Measurements from ENCODE around the gene AFF2.
"Not testable (repeated sequence)": the region's sequence is repeated elsewhere in the genome, so short reads cannot be mapped to it uniquely, and the experiment has no call there.

The AFF2 gene

DNA sequence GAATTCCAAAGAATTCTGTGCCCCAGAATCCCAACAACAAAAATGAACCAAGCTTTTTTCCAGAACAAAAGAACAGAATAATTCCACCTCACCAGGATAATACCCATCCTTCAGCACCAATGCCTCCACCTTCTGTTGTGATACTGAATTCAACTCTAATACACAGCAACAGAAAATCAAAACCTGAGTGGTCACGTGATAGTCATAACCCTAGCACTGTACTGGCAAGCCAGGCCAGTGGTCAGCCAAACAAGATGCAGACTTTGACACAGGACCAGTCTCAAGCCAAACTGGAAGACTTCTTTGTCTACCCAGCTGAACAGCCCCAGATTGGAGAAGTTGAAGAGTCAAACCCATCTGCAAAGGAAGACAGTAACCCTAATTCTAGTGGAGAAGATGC, 161.6 kb downstream of the AFF2 start:
- no peak for DNase-seq
- H3K4me3 Mint-ChIP-seq, result no peak overlapping the region
- H3K27ac Mint-ChIP-seq, result no peak overlapping the region
- H3K36me3 Mint-ChIP-seq (ENCODE audit: low read depth), result no peaks in the 10 kb centered on the region
- H3K4me1 Mint-ChIP-seq, result peaks cover 9% of the 10 kb centered on the region
- no peak for ATAC-seq
- H3K27me3 Mint-ChIP-seq, result no peaks in the 10 kb centered on the region
- peaks cover 3% of the 10 kb centered on the region for H3K9me3 Mint-ChIP-seq

DNA sequence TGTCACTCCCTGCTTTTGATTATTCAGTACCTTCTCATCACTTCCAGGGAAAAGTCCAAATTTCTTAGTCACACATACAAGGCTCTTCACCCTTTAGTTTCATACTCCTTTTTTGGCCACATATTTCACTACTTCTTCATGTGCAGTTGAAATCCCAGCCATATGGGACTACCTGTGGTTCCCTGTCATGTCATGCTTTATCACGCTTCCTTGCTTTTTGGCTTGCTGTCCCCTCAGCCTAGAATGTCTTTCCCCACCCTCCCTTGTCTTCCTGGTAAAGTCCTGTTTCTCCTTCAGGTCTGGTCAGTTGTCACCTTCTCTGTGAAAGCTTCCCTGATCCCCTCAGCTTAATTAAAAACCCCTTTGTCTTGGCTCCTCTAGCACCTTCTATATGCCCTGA, 163.8 kb downstream of the AFF2 start:
- Mint-ChIP-seq H3K36me3 (ENCODE audit: low read depth) (peaks cover 7% of the 10 kb centered on the region), H3K9me3 (peaks cover 7% of the 10 kb centered on the region), H3K4me3 (no peak overlapping the region), H3K27ac (no peak overlapping the region), H3K4me1 (no peaks in the 10 kb centered on the region), H3K27me3 (no peaks in the 10 kb centered on the region)
- no peak for DNase-seq
- no peak for ATAC-seq

DNA sequence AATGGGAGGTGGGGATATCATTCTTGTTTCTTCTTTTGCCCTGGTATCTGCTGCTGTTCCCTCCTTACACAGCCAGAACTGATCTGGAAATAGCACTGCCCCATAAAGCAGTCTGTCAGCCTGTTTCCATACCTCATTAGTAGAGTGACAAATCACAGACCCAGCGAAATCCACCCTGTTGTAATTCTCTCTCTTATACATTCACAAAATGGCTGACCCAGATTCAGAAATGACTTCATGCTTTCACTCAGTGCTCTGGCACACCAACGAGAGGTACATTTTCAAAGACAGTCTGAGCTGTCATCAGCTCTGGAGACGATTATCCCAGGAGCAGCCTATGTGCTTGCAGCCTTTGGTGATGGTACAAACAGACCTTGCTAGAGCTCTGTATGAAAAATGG, 164.6 kb downstream of the AFF2 start:
- no peak for ATAC-seq
- Mint-ChIP-seq H3K27ac (no peak overlapping the region), H3K27me3 (no peaks in the 10 kb centered on the region), H3K9me3 (peaks cover 10% of the 10 kb centered on the region), H3K4me3 (no peak overlapping the region), H3K36me3 (ENCODE audit: low read depth) (peaks cover 10% of the 10 kb centered on the region), H3K4me1 (no peaks in the 10 kb centered on the region)
- no peak for DNase-seq

DNA sequence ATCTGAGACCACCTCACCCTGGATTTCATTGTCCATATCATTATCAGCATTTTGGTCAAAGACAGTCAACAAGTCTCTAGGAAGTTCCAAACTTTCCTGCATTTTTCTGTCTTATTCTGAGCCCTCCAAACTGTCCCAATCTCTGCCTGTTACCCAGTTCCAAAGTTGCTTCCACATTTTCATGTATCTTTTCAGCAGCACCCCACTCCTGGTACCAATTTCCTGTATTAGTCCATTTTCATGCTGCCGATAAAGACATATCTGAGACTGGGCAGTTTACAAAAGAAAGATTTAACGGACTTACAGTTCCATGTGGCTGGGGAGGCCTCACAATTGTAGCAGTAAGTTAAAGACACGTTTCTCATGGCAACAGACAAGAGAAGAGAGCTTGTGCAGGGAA, 168.8 kb downstream of the AFF2 start:
- Mint-ChIP-seq H3K9me3 (peaks cover 12% of the 10 kb centered on the region), H3K36me3 (ENCODE audit: low read depth) (peaks cover 10% of the 10 kb centered on the region)
- not testable (repeated sequence) for H3K4me1 Mint-ChIP-seq, H3K27me3 Mint-ChIP-seq, DNase-seq, H3K4me3 Mint-ChIP-seq, ATAC-seq, H3K27ac Mint-ChIP-seq

DNA sequence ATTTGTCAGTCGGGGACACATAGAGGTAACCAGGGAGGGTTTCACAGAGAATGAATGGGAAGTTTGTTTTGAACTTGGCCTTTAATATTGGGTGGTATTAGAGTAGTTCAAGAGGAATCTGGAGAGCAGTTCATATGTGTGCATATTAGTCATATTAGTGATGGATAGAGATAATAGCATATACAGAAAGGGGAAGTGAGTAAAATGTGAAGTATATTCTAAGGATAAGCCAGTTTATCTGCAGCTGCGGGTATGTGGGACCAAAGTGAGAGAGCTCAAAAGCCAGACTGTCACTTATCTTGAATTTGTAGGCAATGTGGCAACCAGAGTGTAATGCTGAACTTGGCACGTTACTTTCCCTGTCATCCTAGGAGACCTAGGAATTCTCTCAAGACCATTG, 169.9 kb downstream of the AFF2 start:
- Mint-ChIP-seq H3K4me1 (no peaks in the 10 kb centered on the region), H3K4me3 (no peak overlapping the region), H3K9me3 (peaks cover 12% of the 10 kb centered on the region), H3K36me3 (ENCODE audit: low read depth) (peaks cover 10% of the 10 kb centered on the region), H3K27me3 (no peaks in the 10 kb centered on the region), H3K27ac (no peak overlapping the region)
- DNase-seq, result no peak
- ATAC-seq, result no peak

DNA sequence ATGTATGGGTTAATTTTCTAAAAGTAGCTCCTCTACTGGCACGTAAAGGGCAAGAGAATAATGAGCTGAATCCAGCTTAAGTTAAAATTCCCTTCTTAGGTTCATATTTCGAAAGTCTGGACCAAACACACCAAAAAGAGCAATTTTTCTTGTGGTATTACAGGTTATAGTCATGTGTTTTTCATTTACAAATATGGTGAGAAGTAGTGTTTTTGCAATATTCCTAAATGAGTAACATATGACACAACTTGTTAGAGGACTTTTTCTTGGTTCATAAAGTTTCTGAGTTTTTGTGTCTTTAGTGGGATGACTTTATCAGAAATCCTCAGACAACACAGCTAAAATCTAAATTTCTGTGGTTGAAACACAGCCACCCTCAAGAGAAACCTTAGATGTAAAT, 172.1 kb downstream of the AFF2 start:
- Mint-ChIP-seq H3K27me3 (no peaks in the 10 kb centered on the region), H3K4me3 (no peak overlapping the region), H3K9me3 (peaks cover 6% of the 10 kb centered on the region), H3K36me3 (ENCODE audit: low read depth) (peaks cover 7% of the 10 kb centered on the region), H3K4me1 (no peaks in the 10 kb centered on the region), H3K27ac (no peak overlapping the region)
- ATAC-seq (no peak), DNase-seq (no peak)

DNA sequence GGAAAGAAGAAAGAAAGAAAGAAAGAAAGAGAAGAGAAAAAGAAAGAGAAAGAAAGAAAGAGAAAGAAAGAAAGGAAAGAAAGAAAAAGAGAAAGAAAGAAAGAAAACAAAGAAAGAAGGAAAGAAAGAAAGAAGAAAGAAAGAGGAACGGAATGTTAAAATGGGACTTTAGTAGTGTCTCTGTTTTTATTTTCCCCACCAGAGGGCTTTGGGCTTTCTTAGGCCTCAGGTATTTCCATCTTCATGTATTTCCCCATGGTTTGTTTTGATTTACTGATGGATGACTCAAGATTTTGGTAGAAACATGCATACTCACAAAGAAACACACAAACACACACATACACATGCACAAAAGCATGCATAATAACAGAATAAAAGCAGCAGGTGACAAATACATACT, 181.2 kb downstream of the AFF2 start:
- ATAC-seq (no peak), DNase-seq (no peak)
- no peaks in the 10 kb centered on the region for H3K9me3 Mint-ChIP-seq
- no peaks in the 10 kb centered on the region for H3K4me1 Mint-ChIP-seq
- no peaks in the 10 kb centered on the region for H3K36me3 Mint-ChIP-seq (ENCODE audit: low read depth)
- no peak overlapping the region for H3K4me3 Mint-ChIP-seq
- H3K27me3 Mint-ChIP-seq, result no peaks in the 10 kb centered on the region
- no peak overlapping the region for H3K27ac Mint-ChIP-seq

DNA sequence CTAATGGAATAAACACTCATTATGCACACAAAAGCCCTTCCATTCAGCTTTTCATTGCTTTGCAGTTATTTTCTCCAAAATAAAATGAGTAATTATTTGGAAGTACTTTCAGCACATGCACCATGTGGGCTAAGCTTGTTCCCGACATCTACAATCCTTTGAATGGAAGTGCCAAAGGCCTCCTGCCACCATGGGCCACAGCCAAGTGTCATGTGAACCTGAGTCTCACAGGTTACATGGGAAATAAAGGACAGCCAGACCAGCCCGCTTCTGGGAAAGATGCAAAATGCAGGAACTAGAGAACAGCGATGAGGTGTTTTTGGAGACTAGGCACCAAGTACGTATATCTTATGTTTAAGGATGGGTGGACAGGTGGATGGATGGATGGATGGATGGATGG, 181.8 kb downstream of the AFF2 start:
- Mint-ChIP-seq H3K9me3 (no peaks in the 10 kb centered on the region), H3K36me3 (ENCODE audit: low read depth) (no peaks in the 10 kb centered on the region), H3K27ac (no peak overlapping the region), H3K27me3 (no peaks in the 10 kb centered on the region), H3K4me1 (no peaks in the 10 kb centered on the region), H3K4me3 (no peak overlapping the region)
- DNase-seq (no peak), ATAC-seq (no peak)

DNA sequence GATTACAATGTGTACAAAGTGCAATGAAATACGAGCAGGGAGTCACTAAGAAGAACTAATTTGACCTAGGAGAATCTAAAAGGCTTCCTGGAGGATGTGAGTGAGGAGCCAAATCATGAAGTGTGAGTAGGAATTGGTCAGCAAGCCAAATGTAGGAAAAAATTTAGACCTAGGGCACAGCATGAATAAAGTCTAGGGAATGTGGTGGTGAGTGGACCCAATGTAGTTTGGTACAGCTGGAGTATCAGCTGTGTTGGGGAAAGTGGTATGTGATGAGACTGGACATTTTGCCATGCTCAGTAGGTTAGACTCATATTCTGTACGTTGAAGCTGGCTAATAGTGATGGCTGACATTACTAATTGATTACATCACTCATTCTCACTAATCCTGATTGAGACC, 191.0 kb downstream of the AFF2 start:
- Mint-ChIP-seq H3K4me3 (no peak overlapping the region), H3K27ac (no peak overlapping the region), H3K4me1 (no peaks in the 10 kb centered on the region), H3K9me3 (no peaks in the 10 kb centered on the region), H3K36me3 (ENCODE audit: low read depth) (no peaks in the 10 kb centered on the region), H3K27me3 (no peaks in the 10 kb centered on the region)
- DNase-seq, result no peak
- no peak for ATAC-seq

DNA sequence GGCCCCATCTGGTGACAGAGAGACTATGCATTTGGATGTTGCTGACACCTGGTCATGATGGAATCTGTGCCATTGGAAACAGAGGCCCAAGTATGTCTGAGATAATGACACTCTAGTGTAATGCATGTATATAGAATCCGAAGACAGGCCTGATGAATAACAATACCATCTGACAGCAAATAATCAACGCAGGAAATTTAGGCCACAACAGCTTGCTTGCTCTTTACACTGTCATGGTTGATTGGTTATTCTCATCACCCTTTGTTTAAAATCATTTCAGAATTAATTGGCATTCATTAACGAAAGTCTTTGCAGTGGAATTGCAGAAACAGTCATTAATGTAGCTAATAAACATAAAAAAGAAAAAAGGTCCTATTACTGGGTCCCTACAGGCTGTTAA, 194.8 kb downstream of the AFF2 start:
- Mint-ChIP-seq H3K27ac (no peak overlapping the region), H3K27me3 (no peaks in the 10 kb centered on the region), H3K36me3 (ENCODE audit: low read depth) (no peaks in the 10 kb centered on the region), H3K4me1 (no peaks in the 10 kb centered on the region), H3K9me3 (no peaks in the 10 kb centered on the region), H3K4me3 (no peak overlapping the region)
- ATAC-seq, result no peak
- DNase-seq, result no peak

DNA sequence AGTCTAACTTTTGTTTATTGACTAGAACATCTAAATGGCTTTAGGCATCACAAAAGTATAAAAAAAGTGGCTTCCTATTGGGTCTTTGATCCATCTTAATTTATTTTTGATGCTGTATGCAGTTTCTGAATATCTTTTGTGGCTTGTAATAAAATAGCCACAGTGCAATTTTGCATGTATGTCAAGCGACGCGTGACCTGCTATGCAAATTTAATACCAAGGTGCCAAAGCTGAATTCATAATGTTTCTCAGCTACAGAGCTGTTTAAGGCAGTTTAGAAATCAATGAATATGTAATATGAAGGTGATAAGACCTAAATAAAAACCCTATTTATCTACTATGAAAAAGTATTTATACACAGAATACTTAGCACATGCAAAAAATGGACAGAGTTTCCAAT, 197.8 kb downstream of the AFF2 start:
- DNase-seq (no peak), ATAC-seq (no peak)
- no peaks in the 10 kb centered on the region for H3K9me3 Mint-ChIP-seq
- no peaks in the 10 kb centered on the region for H3K36me3 Mint-ChIP-seq (ENCODE audit: low read depth)
- no peak overlapping the region for H3K27ac Mint-ChIP-seq
- H3K4me3 Mint-ChIP-seq, result no peak overlapping the region
- no peaks in the 10 kb centered on the region for H3K4me1 Mint-ChIP-seq
- H3K27me3 Mint-ChIP-seq, result no peaks in the 10 kb centered on the region

DNA sequence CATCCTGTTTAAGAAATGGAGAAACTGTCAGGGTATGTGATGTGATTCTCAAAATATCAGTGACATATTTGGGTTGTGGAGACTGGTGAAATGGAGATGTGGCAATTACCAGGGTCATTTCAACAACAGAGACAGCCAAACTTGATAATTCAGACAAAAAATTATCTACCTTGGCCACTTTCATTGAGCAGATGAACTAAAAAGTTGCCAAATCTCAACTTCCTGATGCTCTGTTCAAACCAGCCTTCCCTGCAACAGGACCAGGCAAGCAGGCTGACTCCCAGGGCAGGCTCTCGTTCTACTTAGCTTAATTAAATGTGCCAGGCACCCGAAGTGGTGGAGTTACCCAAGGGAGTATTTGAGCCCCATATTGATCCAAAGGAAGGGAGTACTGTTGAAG, 199.6 kb downstream of the AFF2 start:
- Mint-ChIP-seq H3K9me3 (no peaks in the 10 kb centered on the region), H3K27ac (no peak overlapping the region), H3K27me3 (no peaks in the 10 kb centered on the region), H3K36me3 (ENCODE audit: low read depth) (no peaks in the 10 kb centered on the region), H3K4me1 (no peaks in the 10 kb centered on the region), H3K4me3 (no peak overlapping the region)
- DNase-seq (no peak), ATAC-seq (no peak)

DNA sequence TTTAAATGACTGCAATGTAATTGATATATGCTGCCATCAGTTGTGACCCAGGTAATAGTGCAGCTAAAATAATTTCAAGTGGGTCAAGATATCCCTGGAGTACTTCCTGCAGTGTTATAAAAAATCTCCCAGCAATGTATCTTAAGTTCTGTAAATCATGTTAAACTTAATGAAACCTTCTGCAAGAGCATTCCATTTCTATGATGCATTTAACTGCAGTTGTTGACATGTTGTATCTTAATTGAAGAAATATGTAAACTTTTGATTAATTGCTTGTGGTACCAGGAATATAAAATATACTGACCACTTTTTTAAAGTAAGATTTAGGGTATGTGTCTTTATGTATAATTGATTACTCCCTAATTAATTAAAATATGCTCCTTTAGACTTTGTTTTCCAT, 213.6 kb downstream of the AFF2 start:
- Mint-ChIP-seq H3K36me3 (ENCODE audit: low read depth) (no peaks in the 10 kb centered on the region), H3K4me3 (no peak overlapping the region), H3K27me3 (no peaks in the 10 kb centered on the region), H3K9me3 (no peaks in the 10 kb centered on the region), H3K27ac (no peak overlapping the region), H3K4me1 (no peaks in the 10 kb centered on the region)
- no peak for ATAC-seq
- no peak for DNase-seq

DNA sequence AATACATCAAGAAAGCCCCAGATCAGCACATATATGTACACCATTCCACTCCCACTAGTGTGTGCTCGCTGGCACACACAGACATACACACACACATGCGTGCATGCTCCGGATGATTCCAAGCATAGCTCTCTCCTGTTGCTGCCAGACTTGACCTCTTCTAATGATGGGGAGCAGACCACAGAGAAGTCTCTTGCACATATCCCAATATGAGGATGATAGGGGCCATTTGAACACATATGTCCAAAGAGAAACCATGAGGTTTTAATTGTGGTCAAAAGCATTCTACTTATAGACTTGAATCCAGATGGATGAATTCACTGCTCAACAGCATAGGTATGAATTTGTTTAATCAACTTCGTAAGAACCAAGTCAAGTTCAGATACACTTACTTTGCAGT, 214.9 kb downstream of the AFF2 start:
- ATAC-seq (no peak), DNase-seq (no peak)
- Mint-ChIP-seq H3K4me3 (no peak overlapping the region), H3K27ac (no peak overlapping the region), H3K4me1 (no peaks in the 10 kb centered on the region), H3K27me3 (no peaks in the 10 kb centered on the region), H3K9me3 (no peaks in the 10 kb centered on the region), H3K36me3 (ENCODE audit: low read depth) (no peaks in the 10 kb centered on the region)

DNA sequence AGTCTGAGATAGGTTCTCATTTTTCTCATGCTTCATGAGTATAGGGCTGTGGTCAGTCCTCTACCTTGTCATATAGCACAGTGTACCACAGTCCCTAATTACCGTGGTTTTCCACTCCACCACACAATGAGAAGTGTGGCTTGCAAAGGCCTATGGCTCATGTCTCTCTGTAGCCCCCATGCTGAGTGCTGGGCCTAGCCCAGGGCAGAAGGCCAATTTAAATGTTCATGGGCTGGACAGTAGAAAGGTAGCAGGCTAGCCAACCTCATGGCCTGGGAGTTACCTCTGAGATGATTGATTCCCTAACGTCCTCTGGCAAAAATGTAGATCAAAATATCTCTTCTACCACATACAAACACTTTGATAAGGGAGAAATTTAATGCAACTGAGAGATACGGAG, 222.5 kb downstream of the AFF2 start:
- ATAC-seq, result no peak
- H3K4me3 Mint-ChIP-seq, result no peak overlapping the region
- no peak overlapping the region for H3K27ac Mint-ChIP-seq

DNA sequence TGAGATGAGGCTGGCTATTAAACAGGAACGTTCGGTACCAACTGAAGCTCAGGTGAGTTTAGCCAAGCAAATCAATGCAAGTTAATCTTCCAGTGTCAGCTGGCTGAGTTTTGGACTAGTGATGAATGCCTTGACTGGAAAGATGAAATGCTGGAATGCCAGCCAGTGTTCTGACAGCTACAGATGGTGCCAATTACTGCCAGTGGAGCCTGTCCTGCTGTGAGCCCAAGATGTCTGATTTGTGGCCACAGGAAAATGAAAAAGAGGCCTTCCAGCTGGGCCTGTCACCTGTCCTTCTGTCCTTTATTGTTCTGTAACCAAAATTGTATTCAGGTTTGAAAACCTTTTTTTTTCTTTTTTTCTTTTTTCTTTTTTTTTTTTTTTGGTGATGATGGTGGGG, 223.1 kb downstream of the AFF2 start:
- DNase-seq, result no peak
- ATAC-seq, result no peak
- Mint-ChIP-seq H3K9me3 (no peaks in the 10 kb centered on the region), H3K27me3 (no peaks in the 10 kb centered on the region), H3K36me3 (ENCODE audit: low read depth) (no peaks in the 10 kb centered on the region), H3K4me3 (no peak overlapping the region), H3K4me1 (no peaks in the 10 kb centered on the region), H3K27ac (no peak overlapping the region)

More for the DNA sequence above, 222.5 kb downstream of the AFF2 start:
- H3K27me3 Mint-ChIP-seq, result no peaks in the 10 kb centered on the region
- no peaks in the 10 kb centered on the region for H3K9me3 Mint-ChIP-seq
- H3K36me3 Mint-ChIP-seq (ENCODE audit: low read depth), result no peaks in the 10 kb centered on the region
- H3K4me1 Mint-ChIP-seq, result no peaks in the 10 kb centered on the region
- no peak for DNase-seq

Measured in activated naive CD8-positive, alpha-beta T cell treated with anti-CD3 and anti-CD28 coated beads, Interleukin-2, amount 50 U/mL, for 24 hours (primary cell).